HL-60 (cell line): ENCODE results near the gene PARP8.

Experiments used
- CTCF ChIP-seq: IDR thresholded peaks from one replicate; pipeline ENCODE4 v1.5.1; 2011; ENCODE audit warnings: low read length, control low read depth, inconsistent platforms; ENCODE audit not compliant: insufficient read depth
- GABPA ChIP-seq: IDR thresholded peaks from 2 replicates; pipeline ENCODE4 v1.6.1; 2012; ENCODE audit warnings: low read depth
- POLR2AphosphoS5 ChIP-seq: IDR thresholded peaks from 2 replicates; pipeline ENCODE4 v1.6.1; 2012; ENCODE audit warnings: low read depth
- REST ChIP-seq: IDR thresholded peaks from 2 replicates; pipeline ENCODE4 v1.6.1; 2012; ENCODE audit warnings: low read depth; ENCODE audit not compliant: insufficient replicate concordance
- SPI1 ChIP-seq: IDR thresholded peaks from 2 replicates; pipeline ENCODE4 v1.6.1; 2012; ENCODE audit warnings: low read depth, mild to moderate bottlenecking, borderline replicate concordance

GRCh38 chr5:50864466-50864865 is 198.0 kb downstream of the PARP8 start:
- TF ChIP-seq POLR2AphosphoS5 (no peak), CTCF (no peak), REST (no peak), SPI1 (no peak), GABPA (no peak)
